ENCODE results near the gene MYBPHL. TPM values are rescaled to one million over a fixed set of nuclear protein-coding genes. Genes with fewer than 3 reads are reported as not detected.
"Not testable (repeated sequence)": the region's sequence is repeated elsewhere in the genome, so short reads cannot be mapped to it uniquely, and the experiment has no call there.

The MYBPHL gene
- not detected for polyA plus RNA-seq (2013, experiment 1 of 2; ENCODE audit: insufficient read length)
- not detected for polyA plus RNA-seq (2013, experiment 2 of 2; ENCODE audit: insufficient read length)

GRCh38 chr1:109306832-109307273 lies at the start of gene MYBPHL:
Gene MYBPHL, minus strand, starts transcription at chr1:109307011. Its CDS starts 20 bp downstream, at chr1:109306991.
- no peak for DNase-seq

DNA sequence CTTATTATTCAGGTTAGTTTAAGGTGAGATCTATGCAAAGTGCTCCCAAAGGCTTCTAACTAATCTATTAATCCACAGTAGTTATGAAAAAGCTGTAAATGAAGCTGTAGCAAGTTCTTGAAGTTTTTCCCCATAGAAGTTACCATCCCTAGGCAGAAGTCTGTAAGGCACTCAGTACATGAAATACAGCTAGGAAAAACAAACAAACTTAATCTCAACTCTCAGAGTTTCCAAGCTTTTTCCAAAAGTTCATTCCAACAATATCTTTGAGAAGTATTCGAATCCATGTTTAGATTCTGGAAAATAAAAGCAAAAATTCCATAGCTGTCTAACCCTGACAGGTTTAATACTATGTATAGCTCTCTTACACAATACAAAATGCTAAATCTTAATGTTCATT lies 49.7 kb upstream of the MYBPHL start:
- DNase-seq, result no peak

DNA sequence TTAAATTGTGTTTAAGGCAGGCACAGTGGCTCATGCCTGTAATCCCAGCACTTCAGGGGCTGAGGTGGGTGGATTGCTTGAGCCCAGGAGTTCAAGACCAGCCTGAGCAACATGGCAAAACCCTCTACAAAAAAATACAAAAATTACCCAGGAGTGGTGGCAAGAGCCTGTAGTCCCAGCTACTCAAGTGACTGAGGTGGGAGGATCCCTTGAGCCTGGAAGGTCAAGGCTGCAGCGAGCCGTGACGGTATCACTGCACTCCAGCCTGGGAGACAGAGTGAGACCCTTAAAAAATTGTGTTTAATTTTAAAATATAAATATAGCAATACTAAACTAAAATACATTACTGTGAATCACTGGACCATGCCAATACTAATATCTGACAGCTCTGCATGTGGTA lies 48.1 kb upstream of the MYBPHL start:
- DNase-seq, result no peak

- no peak for DNase-seq
These were observed 44.6 kb upstream of the MYBPHL start for GRCh38 chr1:109351457-109351856.

DNA sequence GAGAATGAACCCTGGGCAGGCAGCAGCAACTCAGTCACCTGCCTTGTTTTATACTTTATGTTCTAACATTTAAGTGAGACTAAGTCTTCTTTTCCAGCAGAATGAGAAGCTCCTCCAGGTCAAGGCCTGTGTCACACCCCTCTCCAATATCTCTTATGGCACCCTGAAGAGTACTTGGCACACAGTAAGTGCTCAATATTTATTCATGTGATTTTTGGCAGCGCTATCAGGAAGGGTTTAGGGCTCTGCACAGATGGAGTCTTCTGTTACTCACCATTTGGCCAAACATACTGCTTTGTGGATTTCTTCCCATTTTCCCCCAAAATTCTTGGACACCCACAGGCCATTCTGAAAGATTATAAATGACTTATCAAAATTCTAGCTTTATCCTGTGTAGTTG lies 43.8 kb upstream of the MYBPHL start:
- DNase-seq, result no peak

DNA sequence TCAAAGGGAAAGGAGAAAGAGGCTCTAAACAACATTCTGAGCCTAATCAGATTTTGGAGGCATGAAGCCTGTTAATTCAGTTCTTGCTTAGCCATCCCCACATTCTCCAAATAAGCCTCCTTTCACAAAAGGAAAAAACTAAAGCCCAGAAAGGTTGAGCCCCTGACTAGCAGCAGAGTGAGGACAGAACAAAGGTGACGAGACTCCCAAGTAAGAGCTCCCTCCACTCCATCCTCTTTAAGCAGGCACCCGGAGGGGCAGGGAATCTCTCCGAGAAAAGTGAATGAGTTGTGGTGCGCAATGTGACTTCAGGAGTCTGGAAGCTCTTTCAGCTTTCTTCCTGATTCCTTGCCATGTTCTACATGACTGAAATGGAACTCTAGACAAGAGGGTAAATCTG lies 43.4 kb upstream of the MYBPHL start:
- DNase-seq, result no peak

- DNase-seq, result no peak
These were observed 40.7 kb upstream of the MYBPHL start for GRCh38 chr1:109347511-109347910.

GRCh38 chr1:109341944-109342930 lies 35.4 kb upstream of the MYBPHL start:
- DNase-seq, result no peak

DNA sequence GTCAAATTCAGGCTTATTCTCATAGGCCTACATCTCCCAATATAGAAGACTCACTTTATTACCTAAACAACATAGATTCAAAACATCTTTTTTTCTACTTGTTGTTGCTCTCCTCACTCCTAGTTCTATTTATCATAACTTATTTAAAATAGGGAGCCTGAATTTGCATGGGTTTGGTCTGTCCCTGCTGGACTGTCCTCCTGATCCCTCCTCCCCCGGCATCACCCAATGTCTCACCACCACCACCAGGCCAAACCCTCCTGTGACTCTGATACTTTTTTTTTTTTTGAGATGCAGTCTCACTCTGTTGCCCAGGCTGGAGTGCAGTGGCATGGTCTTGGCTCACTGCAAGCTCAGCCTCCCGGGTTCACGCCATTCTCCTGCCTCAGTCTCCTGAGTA lies 31.8 kb upstream of the MYBPHL start:
- DNase-seq, result no peak

DNA sequence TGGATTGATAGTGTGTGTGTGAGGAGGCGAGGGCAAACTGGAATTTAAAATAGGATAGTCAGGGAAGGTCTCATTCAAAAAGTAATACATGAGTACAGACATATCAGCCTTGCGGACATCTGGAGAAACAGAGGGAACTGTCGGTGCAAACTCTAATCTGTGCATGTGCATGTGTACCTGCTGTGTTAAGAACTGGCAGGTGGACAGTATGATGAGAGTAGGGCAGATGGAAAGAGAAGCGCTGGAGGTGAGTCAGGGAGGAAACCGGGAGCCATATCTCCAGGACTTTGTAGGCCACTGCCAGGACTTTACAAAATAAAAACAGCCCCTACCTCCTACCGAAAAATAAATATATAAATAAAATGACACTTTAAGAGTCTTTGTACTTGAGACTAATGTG lies 31.3 kb upstream of the MYBPHL start:
- no peak for DNase-seq

GRCh38 chr1:109335091-109335490 lies 28.3 kb upstream of the MYBPHL start:
- no peak for DNase-seq

DNA sequence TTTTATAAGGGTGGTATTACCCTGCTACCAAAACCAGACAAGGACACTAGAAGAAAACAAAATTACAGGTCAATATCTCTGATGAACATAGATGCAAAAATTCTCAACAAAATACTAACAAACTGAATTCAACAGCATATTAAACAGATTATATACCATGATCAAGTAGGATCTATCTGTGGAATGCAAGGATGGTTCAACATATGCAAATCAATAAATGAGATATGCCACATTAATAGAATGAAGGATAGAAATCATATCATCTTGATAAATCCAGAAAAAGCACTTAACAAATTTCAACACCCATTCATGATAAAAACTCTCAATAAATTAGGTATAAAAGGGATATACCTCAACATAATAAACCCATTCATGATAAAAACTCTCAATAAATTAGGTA lies 24.3 kb upstream of the MYBPHL start:
- DNase-seq, result no peak

GRCh38 chr1:109327285-109327684 lies 20.5 kb upstream of the MYBPHL start:
- no peak for DNase-seq

- no peak for DNase-seq
These were observed 16.2 kb upstream of the MYBPHL start for GRCh38 chr1:109322974-109323373.

- no peak for DNase-seq
These were observed 12.3 kb upstream of the MYBPHL start for GRCh38 chr1:109319114-109319513.

GRCh38 chr1:109316506-109316905 lies 9.7 kb upstream of the MYBPHL start:
- DNase-seq, result no peak

DNA sequence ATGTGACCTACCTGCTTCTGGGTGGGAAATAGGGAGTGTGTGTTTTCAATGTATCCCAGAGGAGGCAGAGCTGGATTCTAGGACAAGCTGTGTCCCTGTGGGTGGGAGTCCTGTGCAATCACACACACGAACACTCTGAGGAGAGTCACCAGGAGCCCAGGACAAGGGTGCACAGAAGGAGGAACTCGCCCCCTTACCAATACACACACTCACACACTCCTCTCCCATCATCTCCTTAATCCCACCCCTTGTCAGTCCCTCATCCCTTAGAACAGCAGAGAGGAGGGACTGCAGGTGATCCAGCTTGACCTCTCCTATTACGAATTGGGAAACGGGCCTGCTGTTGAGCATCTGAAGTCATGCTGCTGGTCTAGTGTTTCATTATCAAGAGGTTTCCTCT lies 8.5 kb upstream of the MYBPHL start:
- DNase-seq, result no peak

GRCh38 chr1:109314795-109315194 lies 8.0 kb upstream of the MYBPHL start:
- no peak for DNase-seq

DNA sequence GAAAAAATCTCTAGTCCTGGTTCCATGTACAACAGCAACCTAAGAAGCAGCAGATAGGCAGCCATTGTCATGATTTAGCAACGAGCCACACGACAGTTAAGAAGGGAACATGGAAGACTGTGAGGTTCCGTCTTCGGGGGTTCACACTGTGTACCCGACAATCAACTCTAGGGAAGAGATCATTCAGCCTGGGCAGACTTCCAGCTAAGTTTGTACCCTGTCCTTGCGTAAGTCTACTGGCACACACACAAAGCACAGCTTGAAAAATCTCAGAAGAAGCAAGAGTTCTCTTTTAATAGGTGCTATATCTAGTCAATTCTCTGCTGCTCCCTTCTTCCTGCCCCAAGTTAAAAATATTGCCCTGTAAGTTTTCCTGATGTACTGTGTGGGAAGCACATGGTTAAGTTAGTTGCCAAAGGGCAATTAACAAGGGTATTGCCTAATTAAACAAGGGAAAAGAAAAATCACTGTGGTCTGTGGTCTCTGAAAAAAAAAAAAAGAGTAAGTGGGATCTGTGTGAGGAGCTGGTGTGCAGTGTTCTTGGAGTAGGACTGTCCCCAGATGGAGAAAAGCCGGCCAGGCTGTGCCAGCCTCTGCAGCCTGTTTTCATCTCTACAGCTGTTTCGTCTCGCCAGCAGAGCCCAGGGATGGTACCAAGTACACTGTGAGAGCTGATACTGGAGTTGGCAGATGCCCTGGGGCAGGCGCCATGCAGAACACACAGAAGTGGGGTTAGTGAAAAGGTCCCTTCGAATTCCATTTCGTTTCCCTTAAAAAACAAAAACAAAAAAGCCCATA lies 6.4 kb upstream of the MYBPHL start:
- DNase-seq, result no peak

GRCh38 chr1:109312246-109312645 lies 5.4 kb upstream of the MYBPHL start:
- DNase-seq, result no peak

DNA sequence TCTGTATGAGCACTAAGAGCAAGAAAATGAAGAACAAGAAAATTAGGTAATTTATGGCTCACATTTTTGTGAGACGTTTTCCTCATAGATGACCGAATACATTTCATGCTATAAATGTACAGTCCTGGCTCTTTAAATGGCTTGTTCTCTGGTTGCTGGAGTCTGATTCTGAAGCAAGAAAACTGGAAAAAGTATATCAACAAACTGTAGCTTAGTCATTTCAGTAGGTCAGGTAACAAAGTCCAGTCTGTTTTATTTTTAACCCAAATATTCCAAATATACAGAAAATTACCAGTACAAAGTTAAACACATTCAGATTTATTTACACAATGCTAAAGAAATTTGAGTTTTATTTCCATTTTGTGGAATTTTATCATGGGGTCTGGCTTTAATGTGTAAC lies 2.5 kb upstream of the MYBPHL start:
- no peak for DNase-seq

DNA sequence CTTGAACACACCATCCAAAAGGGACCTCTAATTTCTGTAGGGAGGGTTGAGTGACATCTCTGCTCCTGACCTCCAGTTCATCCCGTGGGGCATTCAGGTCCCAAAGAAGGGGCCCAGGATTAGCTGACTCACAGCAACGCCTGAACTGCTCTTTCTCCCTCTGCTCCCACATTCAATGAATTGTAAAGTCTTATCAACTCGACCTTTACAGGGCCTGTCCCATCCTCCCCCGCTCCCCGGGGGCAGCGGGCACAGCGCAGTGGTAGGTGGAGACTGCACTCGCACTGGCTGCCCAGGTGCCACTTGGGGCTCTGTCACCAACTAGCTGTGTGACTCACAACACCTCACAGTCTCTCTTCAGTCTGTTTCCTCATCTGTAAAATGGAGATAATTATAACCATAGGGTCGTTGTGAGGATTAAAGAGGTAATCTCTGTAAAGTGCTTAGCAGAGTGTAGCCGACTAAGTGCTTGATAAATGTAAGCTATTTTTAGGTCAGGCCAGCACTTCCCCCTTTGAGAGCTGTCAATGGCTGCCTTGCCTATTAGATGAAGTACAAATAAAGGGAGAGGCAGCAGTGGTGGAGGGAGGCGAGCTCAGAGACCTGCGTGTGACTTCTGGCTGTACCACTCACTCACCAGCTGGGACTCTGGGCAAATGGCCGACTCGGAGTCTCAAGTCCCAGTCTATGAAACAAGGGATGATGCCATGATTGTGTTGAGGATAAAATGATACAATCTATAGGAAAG lies 637 bp upstream of the MYBPHL start:
- no peak for DNase-seq

- not testable (repeated sequence) for DNase-seq
These were observed 820 bp downstream of the MYBPHL start for GRCh38 chr1:109305991-109306390.

All from fibroblast of skin of abdomen (primary cell).